HEK293T (cell line): ENCODE data around the gene AKAP6.

Experiments
- ARNT ChIP-seq: fragments of 450-650 bp; IDR thresholded peaks from 2 replicates; pipeline ENCODE4 v1.6.1; 2017; ENCODE audit warnings: mild to moderate bottlenecking
- BHLHE40 ChIP-seq: fragments of 450-650 bp; IDR thresholded peaks from 2 replicates; pipeline ENCODE4 v1.6.1; 2016; ENCODE audit warnings: mild to moderate bottlenecking, moderate library complexity, borderline replicate concordance
- CTBP1 ChIP-seq: fragments of 450-650 bp; IDR thresholded peaks from 2 replicates; pipeline ENCODE4 v1.6.1; 2016; ENCODE audit warnings: borderline replicate concordance
- ELF4 ChIP-seq: fragments of 450-650 bp; IDR thresholded peaks from 2 replicates; pipeline ENCODE4 v1.6.1; 2017; ENCODE audit warnings: antibody characterized with exemption
- FOXA1 ChIP-seq: fragments of 450-650 bp; IDR thresholded peaks from 2 replicates; pipeline ENCODE4 v1.6.1; 2016; ENCODE audit warnings: mild to moderate bottlenecking
- FOXM1 ChIP-seq: fragments of 450-650 bp; IDR thresholded peaks from 2 replicates; pipeline ENCODE4 v1.6.1; 2017; ENCODE audit warnings: mild to moderate bottlenecking, borderline replicate concordance
- HDGF ChIP-seq: fragments of 450-650 bp; IDR thresholded peaks from 2 replicates; pipeline ENCODE4 v1.6.1; 2017; ENCODE audit warnings: antibody characterized with exemption, borderline replicate concordance
- LEF1 ChIP-seq: fragments of 450-650 bp; IDR thresholded peaks from 2 replicates; pipeline ENCODE4 v1.6.1; 2017; ENCODE audit warnings: mild to moderate bottlenecking, borderline replicate concordance
- NFRKB ChIP-seq: fragments of 450-650 bp; IDR thresholded peaks from 2 replicates; pipeline ENCODE4 v1.6.1; 2016; ENCODE audit warnings: mild to moderate bottlenecking, moderate library complexity
- PKNOX1 ChIP-seq: fragments of 450-650 bp; IDR thresholded peaks from 2 replicates; pipeline ENCODE4 v1.6.1; 2016
- SP1 ChIP-seq: fragments of 450-650 bp; IDR thresholded peaks from 2 replicates; pipeline ENCODE4 v1.6.1; 2017
- SUZ12 ChIP-seq: fragments of 450-650 bp; IDR thresholded peaks from 2 replicates; pipeline ENCODE4 v1.6.1; 2016; ENCODE audit warnings: mild to moderate bottlenecking
- TARDBP ChIP-seq: fragments of 450-650 bp; IDR thresholded peaks from 2 replicates; pipeline ENCODE4 v1.6.1; 2016
- ZNF384 ChIP-seq: fragments of 450-650 bp; IDR thresholded peaks from 2 replicates; pipeline ENCODE4 v1.6.1; 2016

GRCh38 chr14:32472512-32473463 is 143.7 kb downstream of the AKAP6 start:
- TF ChIP-seq HDGF, result no peak
- no peak for TF ChIP-seq NFRKB
- TF ChIP-seq FOXM1, result no peak
- TF ChIP-seq CTBP1, result no peak
- TF ChIP-seq FOXA1, result no peak
- no peak for TF ChIP-seq PKNOX1
- no peak for TF ChIP-seq ELF4
- no peak for TF ChIP-seq ARNT
- no peak for TF ChIP-seq LEF1
- TF ChIP-seq BHLHE40, result no peak
- no peak for TF ChIP-seq ZNF384
- TF ChIP-seq SUZ12, result no peak
- TF ChIP-seq SP1, result no peak
- TF ChIP-seq TARDBP, result no peak
